Stimulated activated CD4-positive, alpha-beta T cell treated with anti-CD3 and anti-CD28 coated beads, TNF-alpha, amount 100 ng/mL, for 24 hours (primary cell): Measurements from ENCODE around the gene PCDHGC4.

Source experiments
- DNase-seq, 3 experiments: peaks; one replicate each; pipeline ENCODE4 v3.0.0-alpha.2; 2020; ENCODE audit warnings: low read depth in 3 of 3

The PCDHGC4 gene

DNA sequence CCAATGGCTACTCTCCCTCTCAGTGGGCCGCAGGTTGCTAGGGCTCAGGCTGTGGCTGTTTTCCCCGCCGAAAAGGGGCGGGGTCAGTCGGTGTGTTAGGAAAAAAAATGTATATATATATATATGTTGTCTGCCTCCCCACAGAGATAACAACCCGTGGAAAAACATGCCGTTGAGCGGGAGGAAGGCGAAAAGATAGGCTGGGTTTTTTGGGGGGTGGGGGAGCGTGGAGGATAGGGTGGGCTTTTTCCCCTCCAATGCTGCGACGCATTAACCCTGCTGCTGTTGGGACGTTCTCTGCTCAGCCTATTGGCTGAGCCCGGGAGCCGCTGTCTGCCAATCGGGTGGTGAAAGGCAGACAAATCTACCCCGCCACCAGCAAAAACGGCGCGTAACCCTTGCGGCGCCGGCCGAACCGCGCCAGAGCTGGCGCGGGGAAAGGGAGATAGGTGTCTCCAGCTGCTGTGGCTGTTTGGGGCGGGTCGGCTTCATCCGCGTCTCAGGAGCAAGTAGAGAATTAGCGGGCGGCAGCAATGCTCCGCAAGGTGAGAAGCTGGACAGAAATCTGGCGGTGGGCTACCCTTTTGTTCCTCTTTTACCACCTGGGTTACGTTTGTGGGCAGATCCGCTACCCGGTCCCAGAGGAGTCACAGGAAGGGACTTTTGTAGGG, at the start of gene PCDHGC4:
Gene PCDHGC4 (plus strand): TSS at position 390 of the 671 bp plus-strand sequence. CDS start 144 bp downstream, at position 534.
- no peak for DNase-seq

DNA sequence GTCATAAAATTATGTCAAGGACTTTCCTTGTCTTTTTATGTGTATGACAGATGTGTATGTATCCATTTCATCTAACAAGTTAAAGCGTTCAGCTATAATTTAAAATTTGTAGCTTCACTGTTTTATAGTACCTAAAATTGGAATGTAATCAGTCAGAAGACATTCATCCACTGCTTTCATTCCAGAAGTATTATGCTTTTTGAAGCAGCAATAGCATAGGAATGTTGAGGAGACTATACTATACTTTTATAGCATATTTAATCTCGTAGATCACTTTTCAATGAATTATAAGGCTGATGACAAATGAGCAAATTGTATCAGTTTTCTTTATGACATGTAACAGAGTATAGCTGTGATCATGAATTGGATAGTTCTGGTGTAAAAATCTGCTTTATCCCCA, 47.6 kb upstream of the PCDHGC4 start:
- DNase-seq: no peak

DNA sequence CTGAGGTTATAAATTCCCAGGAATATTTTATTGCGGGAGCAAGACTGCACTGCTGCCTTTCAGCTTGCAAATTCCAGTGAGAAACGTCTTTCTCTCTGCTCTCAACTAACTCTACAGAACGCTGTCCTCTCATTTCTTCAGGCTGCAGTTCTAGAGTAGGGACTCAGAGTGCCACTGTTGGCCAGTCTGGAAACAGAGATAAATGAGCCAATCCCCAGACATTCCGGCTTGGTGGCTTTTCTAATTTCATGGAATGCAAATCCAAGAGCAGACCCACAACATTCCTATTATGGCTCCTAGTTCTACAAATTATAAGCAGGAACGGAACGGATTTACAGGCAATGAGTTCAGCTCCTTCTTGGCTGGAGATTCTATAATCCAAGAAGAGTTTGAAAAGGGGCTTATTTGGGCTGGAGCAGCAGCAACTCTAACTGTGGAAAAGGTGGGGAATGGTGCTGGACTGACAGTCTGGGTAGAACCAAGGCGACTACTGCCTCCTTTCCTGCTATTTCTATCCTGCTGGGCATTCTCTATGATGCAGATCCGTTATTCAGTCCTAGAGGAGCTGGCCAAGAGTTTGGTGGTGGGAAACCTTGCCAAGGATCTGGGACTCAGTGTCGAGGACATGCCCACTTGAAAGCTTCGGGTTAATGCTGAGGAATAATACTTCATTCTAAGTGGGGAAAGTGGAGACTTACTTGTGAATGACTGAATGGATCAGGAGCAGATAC, 45.3 kb upstream of the PCDHGC4 start:
- no peak for DNase-seq

DNA sequence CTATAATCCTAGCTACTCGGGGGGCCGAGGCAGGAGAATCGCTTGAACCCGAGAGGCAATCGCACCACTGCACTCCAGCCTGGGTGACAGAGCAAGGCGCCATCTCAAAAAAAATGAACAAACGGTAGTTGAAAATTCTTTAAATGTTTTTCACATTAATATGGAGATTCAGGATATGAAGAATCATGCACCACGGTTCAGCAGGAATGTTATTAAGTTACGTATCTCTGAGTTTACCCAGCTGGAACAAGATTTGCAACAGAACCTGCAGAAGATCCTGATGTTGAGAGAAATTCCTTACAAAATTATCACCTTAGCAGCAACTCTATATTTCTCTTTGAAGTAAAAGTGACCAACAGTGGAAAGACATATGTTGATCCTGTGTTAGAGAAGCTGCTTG, 44.5 kb upstream of the PCDHGC4 start:
- no peak for DNase-seq

DNA sequence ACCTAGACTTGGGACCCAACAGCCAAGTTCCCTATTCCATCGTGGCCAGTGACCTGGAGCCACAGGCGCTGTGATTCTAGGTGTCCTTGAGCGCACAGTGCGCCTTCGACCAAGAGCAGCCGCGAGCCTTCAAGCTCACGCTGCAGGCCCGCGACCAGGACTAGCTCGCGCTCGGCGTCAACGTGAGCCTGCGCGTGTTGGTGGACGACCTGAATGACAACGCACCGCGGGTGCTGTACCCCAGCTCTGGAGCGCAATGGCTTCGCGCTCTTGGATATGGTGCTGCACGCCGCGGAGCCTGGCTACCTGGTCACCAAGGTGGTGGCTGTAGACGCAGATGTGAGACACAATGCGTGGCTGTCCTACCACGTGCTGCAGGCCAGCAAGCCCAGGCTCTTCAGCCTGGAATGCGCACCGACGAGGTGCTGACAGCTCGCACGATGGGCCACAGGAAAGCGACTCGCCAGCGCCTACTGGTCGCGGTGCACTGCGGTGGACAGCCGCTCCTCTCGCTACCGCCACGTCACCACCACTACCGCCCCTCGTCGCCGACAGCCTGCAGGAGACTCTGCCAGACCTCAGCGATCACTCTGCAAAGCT, 43.2 kb upstream of the PCDHGC4 start:
- no peak for DNase-seq

DNA sequence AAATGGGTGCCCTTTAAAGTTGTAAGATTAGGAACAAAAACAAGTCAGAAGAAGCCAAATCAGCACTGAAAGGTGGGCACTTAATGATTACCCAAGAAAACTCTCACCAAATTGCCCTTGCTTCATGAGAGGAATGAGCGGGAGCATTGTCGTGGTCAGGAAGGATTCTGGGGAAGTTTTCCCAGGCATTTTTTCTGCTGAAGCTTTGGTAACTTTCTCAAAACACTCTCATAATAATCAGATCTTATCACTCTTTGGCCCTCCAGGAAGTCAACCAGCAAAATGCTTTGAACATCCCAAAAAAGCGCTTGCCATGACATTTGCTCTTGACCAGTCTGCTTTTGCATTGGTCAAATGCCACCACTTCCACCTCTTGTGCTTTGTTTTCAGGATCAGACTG, 19.5 kb upstream of the PCDHGC4 start:
- DNase-seq: no peak

DNA sequence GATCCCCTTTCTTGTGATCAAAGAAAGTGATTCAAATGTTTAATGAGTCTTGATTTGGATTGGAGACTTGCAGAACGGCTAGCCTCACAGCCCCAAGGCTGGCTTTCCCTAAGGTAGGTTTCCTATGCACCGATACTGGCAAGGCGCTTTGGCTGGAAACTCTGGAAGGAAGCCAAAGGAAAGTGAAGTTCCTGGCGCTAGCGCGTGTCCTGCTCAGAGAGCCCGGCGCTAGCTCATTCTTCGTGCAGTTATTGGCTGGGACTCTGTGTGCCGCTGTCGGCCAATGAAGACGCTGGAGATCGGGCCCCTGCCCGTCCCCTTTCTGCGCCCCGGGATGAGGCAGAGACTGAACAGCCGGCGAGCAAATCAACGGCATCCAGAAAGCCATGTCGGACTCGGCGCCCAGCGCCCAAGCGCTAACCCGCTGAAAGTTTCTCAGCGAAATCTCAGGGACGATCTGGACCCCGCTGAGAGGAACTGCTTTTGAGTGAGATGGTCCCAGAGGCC, 9.2 kb upstream of the PCDHGC4 start, which contains the start of gene PCDHGC3:
Gene PCDHGC3 (plus strand): TSS at position 342 of the 507 bp plus-strand sequence. CDS start 151 bp downstream, at position 493.
- DNase-seq: peak; percentile 23 to 65 (median 30)

DNA sequence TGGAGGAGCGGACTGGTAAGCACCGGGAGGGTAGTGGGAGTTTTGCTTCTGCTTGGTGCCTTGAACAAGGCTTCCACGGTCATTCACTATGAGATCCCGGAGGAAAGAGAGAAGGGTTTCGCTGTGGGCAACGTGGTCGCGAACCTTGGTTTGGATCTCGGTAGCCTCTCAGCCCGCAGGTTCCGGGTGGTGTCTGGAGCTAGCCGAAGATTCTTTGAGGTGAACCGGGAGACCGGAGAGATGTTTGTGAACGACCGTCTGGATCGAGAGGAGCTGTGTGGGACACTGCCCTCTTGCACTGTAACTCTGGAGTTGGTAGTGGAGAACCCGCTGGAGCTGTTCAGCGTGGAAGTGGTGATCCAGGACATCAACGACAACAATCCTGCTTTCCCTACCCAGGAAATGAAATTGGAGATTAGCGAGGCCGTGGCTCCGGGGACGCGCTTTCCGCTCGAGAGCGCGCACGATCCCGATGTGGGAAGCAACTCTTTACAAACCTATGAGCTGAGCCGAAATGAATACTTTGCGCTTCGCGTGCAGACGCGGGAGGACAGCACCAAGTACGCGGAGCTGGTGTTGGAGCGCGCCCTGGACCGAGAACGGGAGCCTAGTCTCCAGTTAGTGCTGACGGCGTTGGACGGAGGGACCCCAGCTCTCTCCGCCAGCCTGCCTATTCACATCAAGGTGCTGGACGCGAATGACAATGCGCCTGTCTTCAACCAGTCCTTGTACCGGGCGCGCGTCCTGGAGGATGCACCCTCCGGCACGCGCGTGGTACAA, 8.5 kb upstream of the PCDHGC4 start:
- no peak for DNase-seq

DNA sequence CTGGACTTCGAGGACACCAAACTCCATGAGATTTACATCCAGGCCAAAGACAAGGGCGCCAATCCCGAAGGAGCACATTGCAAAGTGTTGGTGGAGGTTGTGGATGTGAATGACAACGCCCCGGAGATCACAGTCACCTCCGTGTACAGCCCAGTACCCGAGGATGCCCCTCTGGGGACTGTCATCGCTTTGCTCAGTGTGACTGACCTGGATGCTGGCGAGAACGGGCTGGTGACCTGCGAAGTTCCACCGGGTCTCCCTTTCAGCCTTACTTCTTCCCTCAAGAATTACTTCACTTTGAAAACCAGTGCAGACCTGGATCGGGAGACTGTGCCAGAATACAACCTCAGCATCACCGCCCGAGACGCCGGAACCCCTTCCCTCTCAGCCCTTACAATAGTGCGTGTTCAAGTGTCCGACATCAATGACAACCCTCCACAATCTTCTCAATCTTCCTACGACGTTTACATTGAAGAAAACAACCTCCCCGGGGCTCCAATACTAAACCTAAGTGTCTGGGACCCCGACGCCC, 7.7 kb upstream of the PCDHGC4 start:
- DNase-seq: no peak

DNA sequence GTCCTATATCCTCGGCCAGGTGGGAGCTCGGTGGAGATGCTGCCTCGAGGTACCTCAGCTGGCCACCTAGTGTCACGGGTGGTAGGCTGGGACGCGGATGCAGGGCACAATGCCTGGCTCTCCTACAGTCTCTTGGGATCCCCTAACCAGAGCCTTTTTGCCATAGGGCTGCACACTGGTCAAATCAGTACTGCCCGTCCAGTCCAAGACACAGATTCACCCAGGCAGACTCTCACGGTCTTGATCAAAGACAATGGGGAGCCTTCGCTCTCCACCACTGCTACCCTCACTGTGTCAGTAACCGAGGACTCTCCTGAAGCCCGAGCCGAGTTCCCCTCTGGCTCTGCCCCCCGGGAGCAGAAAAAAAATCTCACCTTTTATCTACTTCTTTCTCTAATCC, 7.0 kb upstream of the PCDHGC4 start:
- no peak for DNase-seq

DNA sequence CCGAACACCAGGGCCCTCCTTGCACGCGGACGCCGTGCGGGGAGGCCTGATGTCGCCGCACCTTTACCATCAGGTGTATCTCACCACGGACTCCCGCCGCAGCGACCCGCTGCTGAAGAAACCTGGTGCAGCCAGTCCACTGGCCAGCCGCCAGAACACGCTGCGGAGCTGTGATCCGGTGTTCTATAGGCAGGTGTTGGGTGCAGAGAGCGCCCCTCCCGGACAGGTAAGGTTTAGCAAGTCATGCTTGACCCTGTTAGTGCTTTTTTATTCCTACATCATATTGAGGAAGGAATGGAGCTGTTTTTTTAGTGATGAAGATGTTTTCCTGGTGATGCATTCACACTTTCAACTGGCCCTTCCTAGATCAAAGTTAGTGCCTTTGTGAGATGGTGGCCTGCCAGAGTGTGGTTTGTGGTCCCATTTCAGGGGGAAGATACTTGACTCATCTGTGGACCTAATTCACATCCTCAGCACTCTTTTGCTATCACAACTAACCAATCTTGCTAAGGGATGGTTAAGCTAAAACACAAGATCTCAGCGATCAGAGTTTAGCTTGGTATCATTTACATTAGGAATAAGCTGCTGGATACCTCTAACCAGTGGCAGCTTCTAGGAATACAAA, 6.4 kb upstream of the PCDHGC4 start:
- no peak for DNase-seq

DNA sequence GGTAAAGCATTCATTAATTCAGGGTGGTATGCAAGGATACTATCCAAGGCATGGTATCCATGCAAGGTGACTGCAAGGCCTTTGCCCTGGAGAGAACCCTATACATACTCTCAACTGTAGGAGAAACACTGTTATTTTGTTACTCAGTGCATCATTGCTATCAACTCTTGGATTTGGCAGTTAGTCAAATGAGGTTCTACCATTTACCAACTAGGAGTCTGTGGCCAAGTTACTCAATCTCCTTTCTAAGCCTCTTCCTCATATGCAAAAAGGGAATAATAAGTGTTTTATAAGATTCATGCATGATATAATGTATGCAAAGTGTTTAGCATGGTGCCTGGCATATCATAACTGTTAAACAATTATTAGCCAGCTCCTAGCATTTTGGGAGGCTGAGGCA, 5.1 kb upstream of the PCDHGC4 start:
- DNase-seq: no peak

DNA sequence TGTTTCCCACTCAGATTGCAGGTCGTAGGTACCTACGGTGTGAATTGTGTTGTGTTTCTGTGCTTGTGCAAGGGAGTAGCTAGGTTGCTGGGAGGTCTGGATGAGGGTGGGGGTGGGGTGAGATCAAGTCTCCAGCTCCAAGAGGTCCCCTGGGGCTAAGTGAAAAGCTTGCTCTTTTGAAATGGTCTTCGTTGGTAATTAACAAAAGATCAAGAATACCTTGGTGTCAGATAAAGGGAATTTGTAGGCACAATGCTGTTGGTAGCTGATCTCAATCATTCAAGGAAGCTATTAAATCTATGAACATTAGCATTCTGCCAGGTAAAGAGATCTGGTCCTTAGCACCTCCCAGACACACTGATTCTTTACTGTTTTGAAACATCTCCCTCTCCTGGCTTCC, 928 bp upstream of the PCDHGC4 start:
- no peak for DNase-seq

DNA sequence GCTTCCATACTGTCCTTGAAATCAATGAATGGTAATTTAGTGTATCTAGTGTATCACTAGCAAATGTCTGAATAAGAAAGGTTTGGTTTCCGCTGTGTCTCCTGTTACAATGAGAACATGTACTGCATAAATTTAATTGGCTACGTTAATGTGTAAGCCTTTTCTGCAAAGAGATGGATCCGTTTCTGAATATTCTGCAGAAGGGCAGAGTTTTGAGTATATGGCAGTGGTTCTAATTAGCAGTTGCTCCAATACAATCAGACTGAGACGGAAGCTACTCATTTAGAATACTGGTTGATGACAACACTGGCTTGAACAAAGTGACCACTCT, 555 bp upstream of the PCDHGC4 start:
- no peak for DNase-seq

DNA sequence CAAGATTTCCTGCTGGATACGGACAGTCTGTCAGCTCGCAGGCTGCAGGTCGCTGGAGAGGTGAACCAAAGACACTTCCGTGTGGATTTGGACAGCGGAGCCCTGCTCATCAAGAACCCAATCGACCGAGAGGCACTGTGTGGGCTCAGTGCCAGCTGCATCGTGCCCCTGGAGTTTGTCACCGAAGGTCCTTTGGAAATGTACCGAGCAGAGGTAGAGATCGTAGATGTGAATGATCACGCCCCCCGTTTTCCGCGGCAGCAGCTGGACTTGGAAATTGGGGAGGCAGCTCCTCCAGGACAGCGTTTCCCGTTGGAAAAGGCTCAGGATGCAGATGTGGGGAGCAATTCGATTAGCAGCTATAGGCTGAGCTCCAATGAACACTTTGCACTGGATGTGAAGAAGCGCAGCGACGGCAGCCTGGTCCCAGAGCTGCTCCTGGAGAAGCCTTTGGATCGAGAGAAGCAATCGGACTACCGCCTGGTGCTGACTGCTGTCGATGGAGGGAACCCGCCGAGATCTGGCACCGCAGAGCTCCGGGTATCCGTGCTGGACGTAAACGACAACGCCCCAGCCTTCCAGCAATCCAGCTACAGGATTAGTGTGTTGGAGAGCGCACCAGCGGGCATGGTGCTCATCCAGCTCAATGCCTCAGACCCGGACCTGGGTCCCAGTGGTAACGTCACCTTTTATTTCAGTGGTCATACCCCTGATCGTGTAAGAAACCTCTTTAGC, 658 bp downstream of the PCDHGC4 start:
- DNase-seq: no peak

DNA sequence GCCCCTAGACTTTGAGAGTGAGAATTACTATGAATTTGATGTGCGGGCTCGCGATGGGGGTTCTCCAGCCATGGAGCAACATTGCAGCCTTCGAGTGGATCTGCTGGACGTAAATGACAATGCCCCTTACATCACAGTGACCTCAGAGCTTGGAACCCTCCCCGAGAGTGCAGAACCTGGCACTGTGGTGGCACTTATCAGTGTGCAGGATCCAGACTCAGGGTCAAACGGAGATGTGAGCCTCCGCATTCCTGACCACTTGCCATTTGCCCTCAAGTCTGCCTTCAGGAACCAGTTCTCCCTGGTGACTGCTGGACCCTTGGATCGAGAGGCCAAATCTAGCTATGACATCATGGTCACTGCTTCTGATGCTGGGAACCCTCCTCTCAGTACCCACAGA, 1.3 kb downstream of the PCDHGC4 start:
- DNase-seq: no peak

DNA sequence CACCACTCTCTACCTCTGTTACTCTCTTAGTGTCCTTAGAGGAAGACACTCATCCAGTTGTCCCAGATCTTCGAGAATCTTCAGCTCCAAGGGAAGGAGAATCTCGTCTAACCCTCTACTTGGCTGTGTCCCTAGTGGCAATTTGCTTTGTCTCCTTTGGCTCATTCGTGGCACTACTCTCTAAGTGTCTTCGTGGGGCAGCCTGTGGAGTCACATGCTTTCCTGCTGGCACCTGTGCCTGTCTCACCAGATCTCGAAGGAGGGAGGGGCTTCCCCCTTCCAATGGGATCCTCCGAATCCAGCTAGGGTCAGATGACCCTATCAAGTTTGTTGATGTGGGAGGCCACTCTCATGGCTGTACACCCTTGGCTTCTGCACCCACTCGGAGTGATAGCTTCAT, 2.3 kb downstream of the PCDHGC4 start:
- DNase-seq: no peak

DNA sequence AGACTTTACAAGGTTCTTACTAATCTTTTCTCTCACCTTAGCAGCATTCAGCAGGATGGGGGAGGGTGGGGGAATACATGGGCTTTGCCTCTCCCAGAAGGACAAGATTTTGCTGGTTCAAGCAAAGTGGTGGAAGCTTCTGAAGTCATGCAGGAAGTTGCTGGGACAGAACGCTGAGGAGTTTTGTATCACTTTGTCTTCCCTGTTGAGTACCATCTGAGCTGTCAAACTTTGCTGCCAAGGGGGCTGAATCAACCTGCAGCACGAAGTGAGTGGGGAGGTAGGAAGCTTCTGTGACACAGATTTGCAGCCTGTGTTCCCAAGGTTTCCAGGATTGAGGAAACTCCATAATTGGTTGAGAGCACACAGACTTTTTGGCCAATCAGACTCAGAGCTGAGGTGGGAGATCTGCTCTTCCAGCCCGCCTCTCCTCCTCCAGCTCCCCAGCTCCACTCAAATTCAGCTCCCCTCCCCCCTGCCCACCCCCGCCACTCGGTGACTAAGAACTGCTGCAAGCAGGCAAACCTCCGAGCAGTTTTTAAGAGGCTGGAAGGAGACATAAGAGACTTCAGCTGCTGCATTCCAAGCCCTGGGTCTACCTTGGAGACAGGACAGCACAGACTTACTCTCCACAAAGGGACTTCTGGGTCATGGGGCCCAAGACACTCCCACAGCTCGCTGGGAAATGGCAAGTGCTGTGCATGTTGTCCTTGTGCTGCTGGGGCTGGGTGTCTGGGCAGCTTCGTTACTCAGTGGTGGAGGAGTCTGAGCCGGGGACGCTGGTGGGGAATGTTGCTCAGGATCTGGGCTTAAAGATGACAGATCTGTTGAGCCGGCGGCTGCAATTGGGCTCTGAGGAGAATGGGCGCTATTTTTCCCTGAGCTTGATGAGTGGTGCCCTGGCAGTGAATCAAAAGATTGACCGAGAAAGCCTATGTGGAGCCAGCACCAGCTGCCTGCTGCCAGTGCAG, 4.0 kb downstream of the PCDHGC4 start, which contains the start of gene PCDHGC5:
Gene PCDHGC5 (plus strand): TSS at position 491 of the 971 bp plus-strand sequence. CDS start 160 bp downstream, at position 651.
- no peak for DNase-seq

DNA sequence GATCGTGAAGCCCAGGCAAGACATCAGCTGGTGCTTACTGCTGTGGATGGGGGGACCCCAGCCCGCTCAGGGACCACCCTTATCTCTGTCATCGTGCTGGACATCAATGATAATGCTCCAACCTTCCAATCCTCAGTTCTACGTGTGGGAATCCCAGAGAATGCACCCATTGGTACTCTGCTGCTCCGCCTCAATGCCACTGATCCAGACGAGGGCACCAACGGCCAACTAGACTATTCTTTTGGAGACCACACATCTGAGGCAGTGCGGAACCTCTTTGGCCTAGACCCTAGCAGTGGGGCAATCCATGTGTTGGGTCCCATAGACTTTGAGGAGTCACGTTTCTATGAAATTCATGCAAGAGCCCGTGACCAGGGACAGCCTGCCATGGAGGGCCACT, 5.0 kb downstream of the PCDHGC4 start:
- DNase-seq: no peak
